Activated B cell treated with CpG ODN at 0.5 μM for 24 hours (primary cell): ENCODE results near the gene PECR. TPM values are rescaled to one million over a fixed set of nuclear protein-coding genes. Genes with fewer than 3 reads are reported as not detected.
A peak's percentile ranks its signal among the peaks of the same experiment; 100 is the strongest.

ENCODE experiments used
- ATAC-seq: fragments of 200-7000 bp; cut with Tn5 transposase; one replicate; pipeline ENCODE4 v1.10.0; 2021; ENCODE audit warnings: low read depth, mild to moderate bottlenecking, moderate library complexity
- CTCF ChIA-PET: fragments of 350-600 bp; sonication (Branson Sonifier 250); formaldehyde crosslinking; loops from one replicate; lab custom pipeline; 2021; ENCODE audit warnings: antibody characterized with exemption; lab: Charles Lee
- POLR2A ChIA-PET: fragments of 350-600 bp; sonication (Branson Sonifier 250); formaldehyde crosslinking; loops from one replicate; lab custom pipeline; 2021; ENCODE audit warnings: antibody characterized with exemption; lab: Charles Lee
- DNase-seq: peaks from one replicate; pipeline ENCODE4 v3.0.0; 2022
- H3K27ac Mint-ChIP-seq: one replicate; pipeline ENCODE4 v1.8.0; 2020; ENCODE audit warnings: mixed read lengths
- H3K27me3 Mint-ChIP-seq: one replicate; pipeline ENCODE4 v1.8.0; 2021; ENCODE audit warnings: mixed read lengths
- H3K36me3 Mint-ChIP-seq: one replicate; pipeline ENCODE4 v1.8.0; 2021; ENCODE audit warnings: low read depth, mixed read lengths
- H3K4me1 Mint-ChIP-seq: one replicate; pipeline ENCODE4 v1.8.0; 2021; ENCODE audit warnings: mixed read lengths
- H3K4me3 Mint-ChIP-seq: one replicate; pipeline ENCODE4 v1.8.0; 2020; ENCODE audit warnings: mild to moderate bottlenecking, mixed read lengths
- H3K9me3 Mint-ChIP-seq: one replicate; pipeline ENCODE4 v1.8.0; 2020; ENCODE audit warnings: mixed read lengths
- intact Hi-C: fragments of 100-400 bp; cut with micrococcal nuclease; formaldehyde crosslinking; loops from one replicate; pipeline ENCODE4 v1.15.1; 2024
- total RNA-seq: library from RNA; stranded (reverse); gene quantifications from 2 replicates; pipeline ENCODE4 v1.2.3, GENCODE V29; 2022
- TF ChIP-seq, protein P1 (sequence below): fragments of 200-600 bp; IDR thresholded peaks from one replicate; pipeline ENCODE4 v1.8.0; 2022; ENCODE audit warnings: antibody characterized with exemption, mild to moderate bottlenecking

Gene PECR
- total RNA-seq, 1 donor from 2014 or later: 10.0 TPM

DNA sequence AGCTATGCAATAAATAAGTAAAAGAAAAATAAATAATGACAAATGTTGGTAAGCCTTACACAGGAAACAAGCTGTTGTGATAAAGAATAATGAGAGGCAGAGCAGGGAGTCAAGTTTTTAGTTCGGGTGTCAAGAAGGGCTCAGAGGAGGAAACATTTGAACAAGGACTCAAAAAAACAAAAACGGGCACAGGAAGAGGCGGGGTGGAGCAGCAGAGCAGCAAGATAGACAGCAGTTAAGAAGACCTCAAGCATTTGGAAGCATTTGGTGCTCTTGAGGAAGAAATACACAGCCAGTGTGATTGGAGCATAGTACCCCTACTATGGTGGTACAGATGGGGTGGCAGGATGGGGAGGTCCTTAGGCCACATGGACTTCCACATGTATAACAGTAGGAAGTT, 2.9 kb upstream of the PECR start:
- TF ChIP-seq, protein P1, sequence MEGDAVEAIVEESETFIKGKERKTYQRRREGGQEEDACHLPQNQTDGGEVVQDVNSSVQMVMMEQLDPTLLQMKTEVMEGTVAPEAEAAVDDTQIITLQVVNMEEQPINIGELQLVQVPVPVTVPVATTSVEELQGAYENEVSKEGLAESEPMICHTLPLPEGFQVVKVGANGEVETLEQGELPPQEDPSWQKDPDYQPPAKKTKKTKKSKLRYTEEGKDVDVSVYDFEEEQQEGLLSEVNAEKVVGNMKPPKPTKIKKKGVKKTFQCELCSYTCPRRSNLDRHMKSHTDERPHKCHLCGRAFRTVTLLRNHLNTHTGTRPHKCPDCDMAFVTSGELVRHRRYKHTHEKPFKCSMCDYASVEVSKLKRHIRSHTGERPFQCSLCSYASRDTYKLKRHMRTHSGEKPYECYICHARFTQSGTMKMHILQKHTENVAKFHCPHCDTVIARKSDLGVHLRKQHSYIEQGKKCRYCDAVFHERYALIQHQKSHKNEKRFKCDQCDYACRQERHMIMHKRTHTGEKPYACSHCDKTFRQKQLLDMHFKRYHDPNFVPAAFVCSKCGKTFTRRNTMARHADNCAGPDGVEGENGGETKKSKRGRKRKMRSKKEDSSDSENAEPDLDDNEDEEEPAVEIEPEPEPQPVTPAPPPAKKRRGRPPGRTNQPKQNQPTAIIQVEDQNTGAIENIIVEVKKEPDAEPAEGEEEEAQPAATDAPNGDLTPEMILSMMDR: no peak
- Mint-ChIP-seq H3K27me3 (no peaks in the 10 kb centered on the region), H3K4me1 (peaks cover 51% of the 10 kb centered on the region), H3K36me3 (peaks cover 2% of the 10 kb centered on the region), H3K4me3 (peak overlapping the region; percentile 26), H3K9me3 (no peaks in the 10 kb centered on the region), H3K27ac (peak overlapping the region; percentile 64)
- intact Hi-C loops: no loop called here
- DNase-seq (no peak), ATAC-seq (no peak)
- ChIA-PET CTCF (no interaction called here), POLR2A (interaction anchor here (1.2 to 2.3 kb wide), 2 partner anchors 13 to 25 kb away, joined by 3 to 13 read pairs; partner anchors contain the start of gene XRCC5)

- TF ChIP-seq, protein P1: no peak
- ATAC-seq (no peak), DNase-seq (no peak)
- CTCF ChIA-PET: interaction anchor here (1.4 kb wide), 1 partner anchor 27 kb away, joined by 3 read pairs; no protein-coding TSS in a partner anchor
- intact Hi-C loops: no loop called here
- H3K27ac Mint-ChIP-seq: peak overlapping the region; percentile 85
- peaks cover 51% of the 10 kb centered on the region for H3K4me1 Mint-ChIP-seq
- no peaks in the 10 kb centered on the region for H3K27me3 Mint-ChIP-seq
- POLR2A ChIA-PET: interaction anchor here (0.8 to 2.3 kb wide), 3 partner anchors 20 to 26 kb away, joined by 3 to 13 read pairs (median 4); partner anchors contain the start of gene XRCC5
- H3K9me3 Mint-ChIP-seq: no peaks in the 10 kb centered on the region
- H3K4me3 Mint-ChIP-seq: peak overlapping the region; percentile 44
- peaks cover 2% of the 10 kb centered on the region for H3K36me3 Mint-ChIP-seq
Measured at GRCh38 chr2:216083464-216084281, 2.1 kb upstream of the PECR start.

- peak overlapping the region; percentile 85 for H3K27ac Mint-ChIP-seq
- H3K4me3 Mint-ChIP-seq: peak overlapping the region; percentile 95
- no peaks in the 10 kb centered on the region for H3K27me3 Mint-ChIP-seq
- peaks cover 51% of the 10 kb centered on the region for H3K4me1 Mint-ChIP-seq
- H3K9me3 Mint-ChIP-seq: no peaks in the 10 kb centered on the region
- ChIA-PET CTCF (interaction anchor here (0.8 to 1.4 kb wide), 2 partner anchors 27 to 28 kb away, joined by 3 read pairs; partner anchors contain the start of gene XRCC5), POLR2A (interaction anchor here (0.6 to 2.3 kb wide), 5 partner anchors 25 to 332 kb away, joined by 3 to 13 read pairs (median 5); partner anchors contain the start of gene XRCC5)
- DNase-seq (no peak), ATAC-seq (no peak)
- TF ChIP-seq, protein P1: no peak
- intact Hi-C loops: loop anchor here (1.0 kb wide), 1 partner anchor 410 kb away; no protein-coding TSS in a partner anchor
- peaks cover 2% of the 10 kb centered on the region for H3K36me3 Mint-ChIP-seq
Measured at GRCh38 chr2:216082805-216083204, 1.2 kb upstream of the PECR start.

DNA sequence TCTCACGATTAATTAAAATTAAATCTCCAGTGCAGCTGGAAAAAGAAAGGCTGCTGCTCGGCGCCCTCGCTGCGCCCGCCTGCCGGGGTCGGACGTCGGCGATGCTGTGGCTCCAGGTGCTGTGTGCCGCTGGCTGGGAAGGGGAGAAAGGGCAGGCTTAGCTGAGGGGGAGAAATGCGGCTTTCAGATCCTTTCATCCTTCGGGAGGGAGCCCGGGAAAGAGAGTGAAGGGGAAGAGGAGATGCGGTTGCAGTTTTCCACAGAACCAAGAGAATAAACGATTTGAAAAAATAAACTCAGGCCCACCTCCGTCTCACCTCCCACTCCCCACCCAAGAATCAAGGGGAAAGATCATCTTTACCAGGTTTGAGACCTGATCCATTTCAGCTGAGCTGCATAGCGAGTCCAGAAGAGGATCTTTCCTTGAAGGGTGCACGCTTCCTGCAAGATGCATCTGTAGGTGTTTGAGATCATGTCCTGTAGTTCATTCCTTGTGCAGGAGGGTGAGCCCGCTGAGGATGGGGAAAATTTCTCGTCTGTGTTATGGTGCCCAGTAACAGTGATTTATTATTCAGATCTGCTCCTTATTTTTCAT, 605 bp upstream of the PECR start:
- TF ChIP-seq, protein P1: no peak
- ChIA-PET CTCF (interaction anchor here (0.8 to 1.0 kb wide), 3 partner anchors 27 to 59 kb away, joined by 3 read pairs; partner anchors contain the start of gene XRCC5), POLR2A (interaction anchor here (0.5 to 2.1 kb wide), 6 partner anchors 27 to 333 kb away, joined by 3 to 15 read pairs (median 4); partner anchors contain the start of gene XRCC5)
- Mint-ChIP-seq H3K4me1 (peaks cover 51% of the 10 kb centered on the region), H3K4me3 (peak overlapping the region; percentile 95), H3K36me3 (peaks cover 2% of the 10 kb centered on the region), H3K27ac (peak overlapping the region; percentile 85), H3K9me3 (no peaks in the 10 kb centered on the region), H3K27me3 (no peaks in the 10 kb centered on the region)
- peak; percentile 9 for ATAC-seq
- DNase-seq: peak; percentile 18
- intact Hi-C loops: loop anchor here (1.0 kb wide), 1 partner anchor 411 kb away; no protein-coding TSS in a partner anchor
